NCI-H524 treated with DMSO at 0.1 percent for 48 hours (cell line): Measurements from ENCODE around the gene DSCAML1.

Experiments used
- DNase-seq: peaks from one replicate; lab custom pipeline; 2025; lab: John Stamatoyannopoulos, UW

Gene DSCAML1

DNA sequence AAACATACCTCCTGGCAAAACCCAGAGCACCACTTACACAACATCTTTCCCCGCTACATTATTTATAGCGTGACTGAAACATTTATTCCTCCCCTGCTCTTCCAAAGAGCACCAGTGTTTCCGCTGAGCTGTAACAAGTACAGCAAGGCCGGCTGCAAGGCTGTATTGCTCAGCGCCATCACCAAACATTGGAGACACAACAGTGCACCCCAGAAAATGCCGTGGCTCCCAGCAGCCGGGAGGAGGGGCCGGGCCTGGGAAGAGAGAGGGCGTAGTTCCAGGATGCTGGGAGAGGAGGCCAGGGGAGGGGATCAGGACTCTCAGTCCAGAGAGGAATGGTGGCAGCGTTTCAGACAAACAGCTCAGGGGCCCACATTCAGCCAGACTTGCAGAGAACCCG is 133.2 kb downstream of the DSCAML1 start:
- no peak for DNase-seq

DNA sequence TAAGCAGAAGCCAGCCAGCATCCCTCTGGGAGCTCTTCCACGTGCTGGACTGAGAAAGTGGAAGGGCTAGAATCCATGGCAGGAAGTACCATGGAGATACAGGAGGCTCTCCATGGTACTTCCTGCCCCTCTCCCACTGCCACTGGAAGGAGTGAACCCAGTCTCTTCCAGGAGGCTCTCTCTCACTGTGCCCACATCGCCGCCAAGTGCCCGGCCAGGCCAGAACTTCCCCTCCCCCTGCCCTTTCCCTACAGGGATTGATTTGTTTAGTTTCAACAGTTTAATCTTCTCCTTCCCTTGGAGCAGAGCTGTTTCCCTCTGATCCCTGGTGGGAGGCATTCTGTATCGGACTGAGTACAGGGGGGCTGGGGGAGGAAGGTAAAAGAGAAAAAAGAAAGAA is 133.6 kb downstream of the DSCAML1 start:
- DNase-seq: no peak

DNA sequence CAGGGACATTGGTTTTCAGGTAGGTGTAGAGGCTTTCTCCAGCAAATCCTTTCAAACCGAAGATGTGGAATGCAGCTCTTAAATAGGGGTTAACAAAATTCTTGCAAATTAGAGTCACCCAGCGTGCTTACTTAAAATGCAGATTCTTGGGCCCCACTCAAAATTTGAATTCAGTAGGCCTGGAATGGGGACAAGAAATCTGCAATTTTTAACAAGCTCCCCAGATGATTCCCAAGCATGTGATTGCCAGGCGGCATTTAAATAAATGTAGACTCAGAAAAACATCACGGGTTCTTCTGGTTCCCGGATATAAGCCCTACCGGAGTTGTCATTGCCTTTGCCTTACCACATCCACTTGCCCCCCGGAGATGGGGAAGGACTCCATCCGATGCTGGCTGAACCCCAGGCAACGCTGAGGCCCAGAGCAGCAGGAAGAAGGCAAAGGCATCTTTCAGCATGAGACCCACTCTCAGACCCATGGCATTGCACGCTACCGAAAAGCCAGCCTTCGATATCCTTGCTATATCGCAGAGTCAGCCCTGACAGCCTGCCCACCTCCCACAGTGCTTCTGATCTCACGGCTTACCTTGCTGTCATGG is 134.2 kb downstream of the DSCAML1 start:
- no peak for DNase-seq

DNA sequence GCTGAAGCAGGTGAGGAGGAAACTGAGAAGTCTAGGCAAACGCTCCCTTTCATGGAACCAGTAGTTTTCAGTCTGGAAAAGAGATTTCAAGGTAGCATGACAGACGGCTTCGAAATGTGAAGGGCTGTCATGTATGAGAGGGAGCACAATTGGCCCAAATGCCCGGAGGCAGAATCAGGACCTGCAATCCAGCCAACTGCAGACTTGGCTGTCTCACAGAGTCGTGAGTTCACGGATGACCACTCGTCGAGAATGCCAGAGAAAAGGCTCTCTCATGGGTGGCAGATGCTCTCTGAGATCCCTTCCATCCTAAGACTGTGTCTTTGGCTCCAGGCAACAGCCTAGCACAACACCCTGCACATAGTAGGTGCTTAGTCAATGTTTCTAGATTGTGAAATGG is 134.8 kb downstream of the DSCAML1 start:
- DNase-seq: no peak

DNA sequence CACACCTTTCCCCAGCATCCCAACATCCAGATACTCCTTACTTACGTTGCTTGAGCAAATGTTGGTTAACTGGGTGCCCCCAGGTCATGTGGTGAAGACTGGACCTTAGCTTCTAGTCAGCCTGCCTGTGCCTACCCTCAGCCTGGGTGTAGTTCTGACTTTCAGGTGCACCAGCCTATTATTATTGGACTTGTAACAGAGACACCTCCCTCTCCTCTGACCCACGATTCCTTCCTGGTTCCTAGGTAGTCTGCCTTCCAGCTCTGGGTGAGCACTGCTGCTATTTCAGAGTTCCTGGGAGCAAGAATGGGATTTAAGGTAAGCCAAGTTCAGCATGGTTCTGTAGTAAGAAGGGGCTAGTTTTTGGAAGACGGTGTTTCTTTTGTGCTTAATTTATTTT is 138.2 kb downstream of the DSCAML1 start:
- DNase-seq: no peak

DNA sequence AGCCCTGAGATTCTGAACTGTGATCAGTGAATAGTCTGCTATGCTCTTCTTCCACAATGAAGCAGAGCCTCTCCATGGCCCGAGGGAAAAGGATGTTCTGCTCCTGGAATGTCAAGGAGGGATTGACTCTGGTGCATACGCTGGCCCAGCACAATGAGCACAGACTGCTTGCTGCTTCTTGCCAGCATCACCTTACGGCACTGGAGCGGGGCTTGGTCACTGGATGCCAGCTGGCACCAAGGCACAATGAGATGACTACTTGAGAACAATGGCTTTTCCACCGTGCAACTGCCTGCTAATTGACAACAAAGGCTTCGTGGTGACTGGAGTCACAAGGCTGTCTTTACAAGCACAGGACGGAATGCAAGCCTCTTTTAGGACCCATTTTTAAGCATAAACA is 139.2 kb downstream of the DSCAML1 start:
- DNase-seq: peak; percentile 9

DNA sequence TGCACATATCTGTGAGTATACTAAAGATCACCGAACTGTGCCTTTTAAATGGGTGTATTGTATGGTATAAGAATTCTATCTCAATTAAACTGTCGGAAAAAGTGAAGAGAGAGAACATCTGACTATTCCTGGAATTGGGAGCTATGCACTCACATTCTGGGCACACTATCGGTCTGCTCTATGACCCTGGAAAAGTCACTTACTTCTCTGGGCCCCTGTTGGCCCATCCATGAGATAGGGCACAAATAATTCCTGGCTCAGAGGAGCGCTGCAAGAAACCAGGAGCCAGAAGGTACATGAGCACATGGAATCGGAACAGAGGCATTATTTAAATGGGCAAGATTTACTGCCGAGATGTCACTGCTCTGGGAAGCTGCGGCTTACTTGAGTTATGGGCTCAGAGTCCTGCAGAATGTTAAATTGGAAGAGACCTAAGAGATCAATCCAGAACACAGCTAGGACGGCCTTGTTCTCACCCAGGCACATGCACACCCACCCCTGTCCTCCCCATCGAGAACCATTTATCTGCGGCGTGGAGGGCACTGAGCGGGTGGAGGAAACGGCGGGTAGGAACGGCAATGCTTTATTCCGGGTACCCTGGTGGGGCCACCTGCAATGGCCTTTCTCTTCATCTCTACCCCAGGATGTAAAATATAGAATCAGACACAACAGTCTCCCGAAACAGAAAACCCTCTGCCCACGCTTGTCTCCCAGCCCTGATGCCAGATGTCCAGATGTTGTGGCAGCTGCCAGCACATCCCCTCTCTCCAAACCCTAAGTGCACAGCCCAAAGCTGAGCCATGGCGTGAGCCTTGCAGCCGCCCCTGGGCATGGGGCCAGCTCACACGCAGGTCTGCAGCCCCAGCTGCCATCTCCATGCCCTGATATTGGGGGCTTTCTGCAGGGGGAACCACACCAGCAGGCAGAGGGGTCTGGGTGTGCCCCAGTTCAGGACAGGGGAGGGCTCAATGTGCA is 142.4 kb downstream of the DSCAML1 start:
- DNase-seq: peak; percentile 16

DNA sequence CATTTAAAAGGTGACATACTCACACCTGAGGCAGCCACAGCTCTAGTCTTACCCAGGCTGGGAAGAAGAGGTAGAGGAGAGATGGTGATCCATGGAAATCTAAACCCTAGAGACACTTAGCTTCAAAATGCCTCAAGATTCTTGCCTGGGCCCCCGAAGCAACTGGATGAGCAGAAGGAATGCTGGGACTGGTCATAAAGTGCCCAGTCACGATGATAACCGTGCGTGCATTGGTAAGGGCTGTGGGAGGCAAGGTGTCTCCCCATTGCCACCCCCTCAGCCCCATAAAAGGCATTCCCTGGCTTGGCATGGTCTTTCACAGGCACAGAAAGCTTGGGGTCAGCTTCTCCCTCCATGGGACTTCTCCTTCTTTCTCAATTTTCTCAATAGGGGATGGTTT is 144.5 kb downstream of the DSCAML1 start:
- no peak for DNase-seq

DNA sequence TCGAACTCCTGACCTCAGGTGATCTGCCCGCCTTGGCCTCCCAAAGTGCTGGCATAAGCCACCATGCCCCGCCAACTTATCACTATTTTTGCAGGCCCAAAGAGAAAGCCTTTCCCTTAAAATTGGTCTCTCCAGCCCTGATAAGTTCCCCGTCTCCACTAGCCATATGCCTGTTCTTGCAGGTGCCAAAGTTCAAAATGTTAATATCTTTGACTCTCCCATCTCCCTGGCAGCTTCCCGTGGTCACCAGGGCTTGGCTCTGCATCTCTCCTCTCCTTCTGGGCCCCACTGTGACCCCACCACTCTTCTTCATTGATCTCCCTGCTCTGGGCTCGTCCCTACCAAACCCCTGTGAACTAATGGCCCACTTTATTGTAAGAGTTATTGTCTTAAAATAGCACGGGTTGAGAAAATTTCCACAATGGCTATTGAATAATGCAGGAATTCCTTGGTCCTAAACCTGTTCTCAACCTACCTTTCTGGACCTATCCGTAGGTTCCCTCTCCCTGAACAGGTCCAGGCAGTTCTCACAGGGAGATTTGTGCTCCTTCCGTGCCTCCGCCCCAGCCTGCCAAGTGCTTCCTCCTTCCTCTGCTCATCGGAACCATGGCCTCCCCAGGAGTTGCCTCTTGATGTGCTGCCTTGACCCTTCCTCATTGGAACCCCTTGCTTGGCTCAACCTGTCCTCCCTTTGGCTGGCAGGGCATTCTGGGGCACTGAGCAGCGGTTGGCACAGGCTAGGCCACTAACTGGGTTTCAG is 147.5 kb downstream of the DSCAML1 start:
- DNase-seq: no peak

DNA sequence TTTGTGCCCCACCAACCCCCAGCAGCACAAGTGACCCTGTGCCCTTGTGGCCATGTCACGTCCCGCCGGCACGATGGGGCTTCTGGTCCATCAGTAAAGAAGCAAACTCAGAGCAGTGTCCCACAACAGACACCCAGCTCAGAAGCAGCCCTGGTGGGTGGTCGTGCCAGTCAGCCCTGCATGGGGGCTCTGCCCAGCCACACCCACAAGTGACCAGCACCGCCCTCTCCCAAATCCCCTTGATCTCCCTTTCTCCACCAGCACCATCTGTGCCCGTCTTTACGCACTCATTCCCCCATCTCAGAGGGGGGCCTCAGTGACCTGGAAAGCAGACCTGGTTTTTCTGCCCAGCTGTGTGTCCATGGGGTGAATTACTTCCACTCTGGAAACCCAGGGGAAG is 149.1 kb downstream of the DSCAML1 start:
- DNase-seq: no peak

DNA sequence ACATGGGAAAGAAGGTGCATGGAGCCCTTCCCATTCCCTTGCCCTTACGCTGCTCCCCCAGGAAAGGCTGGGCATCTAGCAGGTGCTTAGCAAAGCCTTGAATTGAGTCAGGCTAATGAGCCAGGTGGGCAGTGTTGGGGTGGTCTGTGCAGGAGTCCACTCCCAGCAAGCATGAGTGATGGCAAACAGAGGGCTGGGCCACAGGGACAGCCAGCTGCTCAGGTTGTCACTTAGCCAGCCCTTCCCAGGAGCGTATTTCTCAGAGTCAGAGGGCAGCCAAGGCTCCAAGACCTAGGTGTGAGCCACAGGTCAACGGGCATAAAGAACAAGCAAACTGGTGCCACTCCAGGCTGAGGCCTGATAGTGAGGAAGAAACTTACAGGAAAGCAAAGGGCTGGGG is 149.8 kb downstream of the DSCAML1 start:
- DNase-seq: no peak

DNA sequence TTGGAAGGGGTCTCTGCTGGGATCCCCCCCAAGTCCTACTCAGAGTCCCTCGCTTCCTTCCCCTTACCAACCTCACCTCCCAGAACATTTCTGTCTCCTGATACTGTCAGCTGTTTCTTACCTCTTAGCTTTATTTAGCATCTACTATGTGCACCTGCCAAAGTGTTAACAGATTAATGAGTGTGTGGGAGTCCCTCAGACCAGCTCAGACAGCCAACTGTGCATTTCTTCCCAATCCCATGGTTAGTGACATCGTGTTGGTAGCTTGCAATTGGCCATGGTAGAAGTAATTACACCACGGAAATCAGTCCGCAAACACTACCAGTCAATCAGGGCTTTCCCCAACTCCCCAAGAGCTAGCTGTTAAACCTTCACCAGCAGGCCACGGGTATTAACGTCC is 150.6 kb downstream of the DSCAML1 start:
- no peak for DNase-seq

DNA sequence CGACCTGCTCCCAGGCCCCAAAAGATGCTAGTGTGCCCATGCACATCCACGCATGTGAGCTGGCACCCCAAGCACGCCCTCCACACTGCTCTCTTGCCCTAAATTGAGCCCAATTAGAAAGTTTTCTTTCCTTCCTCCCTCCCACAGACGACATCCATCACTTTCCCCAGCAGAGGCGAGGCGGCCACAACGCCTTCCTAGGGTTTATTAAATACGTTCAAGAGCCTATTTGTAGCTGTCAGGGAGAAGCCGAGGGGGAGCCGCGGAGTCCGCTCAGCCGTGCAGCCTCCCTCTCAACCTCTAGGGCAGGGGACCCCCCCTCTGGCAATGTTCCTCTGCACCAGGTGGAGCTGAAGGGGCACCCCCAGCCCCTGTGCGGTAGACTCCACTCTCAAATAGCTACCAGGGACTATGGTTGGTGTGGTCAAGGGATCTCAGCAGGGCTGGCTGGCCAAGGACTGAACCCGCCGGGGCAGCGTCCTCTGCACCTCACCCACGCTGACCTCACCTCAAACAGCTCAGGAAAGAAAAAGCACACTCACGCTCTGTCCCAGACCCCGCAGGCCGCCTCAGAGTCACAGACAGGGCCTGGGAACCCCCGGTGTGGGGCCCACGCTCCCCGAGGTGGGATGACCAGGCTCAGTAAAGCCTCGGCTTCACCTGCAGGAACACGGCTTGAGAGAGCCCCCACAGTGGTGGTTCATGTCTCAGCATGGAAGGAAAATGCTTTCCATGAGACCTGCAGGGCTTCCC is 152.4 kb downstream of the DSCAML1 start:
- DNase-seq: no peak

DNA sequence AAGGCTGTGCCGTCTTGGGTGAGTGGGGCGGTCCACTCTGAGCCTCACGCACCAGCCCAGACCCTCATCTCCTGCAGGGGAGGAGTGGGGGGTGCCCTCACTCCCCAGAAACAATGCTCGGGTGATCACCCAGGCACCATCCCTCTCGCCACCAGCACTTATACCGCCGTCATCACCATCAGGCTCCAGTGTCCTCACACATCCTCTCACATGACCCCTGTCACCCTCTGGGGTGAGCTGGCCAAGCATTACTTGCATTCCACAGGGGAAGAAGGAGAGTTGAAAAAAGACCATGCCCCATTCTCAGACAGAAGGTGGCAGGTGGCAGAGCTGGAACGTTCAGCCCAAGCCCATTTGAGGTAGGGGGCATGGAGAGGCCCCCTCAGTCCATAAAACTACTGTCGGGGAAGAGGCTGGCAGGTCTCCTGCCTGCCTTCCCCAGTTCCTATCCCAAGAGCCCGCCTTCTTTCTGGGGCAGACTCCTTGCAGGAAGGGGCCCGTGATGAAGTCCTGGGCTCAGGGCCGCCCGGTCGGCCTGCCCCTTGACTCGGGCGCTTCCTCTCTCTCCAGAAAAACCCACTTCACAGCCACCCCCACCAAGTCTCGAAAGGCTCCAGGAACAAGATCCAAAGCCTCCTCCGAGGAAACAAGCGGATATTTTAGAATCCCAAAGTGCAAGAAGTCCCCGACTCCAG is 153.3 kb downstream of the DSCAML1 start:
- DNase-seq: no peak

DNA sequence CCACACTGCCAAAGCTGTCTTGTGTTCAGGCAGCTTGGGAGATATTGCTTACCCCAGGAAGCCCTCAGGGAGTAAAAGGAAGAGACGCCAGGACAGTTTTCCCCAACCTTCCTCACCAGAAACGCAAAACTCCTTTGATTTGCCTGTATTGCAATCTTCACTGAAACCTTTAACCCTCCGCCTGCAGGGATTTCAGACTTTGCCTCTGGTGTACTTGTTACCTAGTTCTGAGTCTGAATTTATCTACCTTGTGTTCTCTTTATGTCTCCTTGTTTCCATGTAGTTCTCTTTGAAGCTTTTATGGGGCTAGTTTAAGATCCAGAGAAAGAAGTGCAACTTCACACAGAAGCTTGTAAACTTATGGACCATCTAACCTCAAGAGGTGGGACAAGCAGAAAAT is 154.2 kb downstream of the DSCAML1 start:
- DNase-seq: no peak

DNA sequence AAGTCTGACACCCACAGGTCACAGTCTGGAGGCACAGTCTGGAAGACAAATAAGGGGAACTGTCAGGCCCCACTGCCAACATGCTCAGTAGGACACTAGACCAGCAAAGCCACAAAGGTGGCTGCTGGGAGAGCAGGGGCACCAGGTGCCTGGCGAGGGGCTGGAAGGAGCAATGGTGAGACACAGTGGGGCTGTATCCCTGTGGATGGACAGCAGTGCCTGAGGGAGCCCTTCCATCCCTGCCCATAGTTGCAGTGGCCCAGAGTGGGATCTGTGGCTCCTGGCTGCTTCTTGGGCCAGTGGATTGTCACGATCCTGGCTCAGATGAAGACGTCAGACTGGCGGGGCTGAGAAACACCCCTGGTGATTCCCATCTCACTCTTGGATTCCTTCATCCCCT is 154.6 kb downstream of the DSCAML1 start:
- no peak for DNase-seq

DNA sequence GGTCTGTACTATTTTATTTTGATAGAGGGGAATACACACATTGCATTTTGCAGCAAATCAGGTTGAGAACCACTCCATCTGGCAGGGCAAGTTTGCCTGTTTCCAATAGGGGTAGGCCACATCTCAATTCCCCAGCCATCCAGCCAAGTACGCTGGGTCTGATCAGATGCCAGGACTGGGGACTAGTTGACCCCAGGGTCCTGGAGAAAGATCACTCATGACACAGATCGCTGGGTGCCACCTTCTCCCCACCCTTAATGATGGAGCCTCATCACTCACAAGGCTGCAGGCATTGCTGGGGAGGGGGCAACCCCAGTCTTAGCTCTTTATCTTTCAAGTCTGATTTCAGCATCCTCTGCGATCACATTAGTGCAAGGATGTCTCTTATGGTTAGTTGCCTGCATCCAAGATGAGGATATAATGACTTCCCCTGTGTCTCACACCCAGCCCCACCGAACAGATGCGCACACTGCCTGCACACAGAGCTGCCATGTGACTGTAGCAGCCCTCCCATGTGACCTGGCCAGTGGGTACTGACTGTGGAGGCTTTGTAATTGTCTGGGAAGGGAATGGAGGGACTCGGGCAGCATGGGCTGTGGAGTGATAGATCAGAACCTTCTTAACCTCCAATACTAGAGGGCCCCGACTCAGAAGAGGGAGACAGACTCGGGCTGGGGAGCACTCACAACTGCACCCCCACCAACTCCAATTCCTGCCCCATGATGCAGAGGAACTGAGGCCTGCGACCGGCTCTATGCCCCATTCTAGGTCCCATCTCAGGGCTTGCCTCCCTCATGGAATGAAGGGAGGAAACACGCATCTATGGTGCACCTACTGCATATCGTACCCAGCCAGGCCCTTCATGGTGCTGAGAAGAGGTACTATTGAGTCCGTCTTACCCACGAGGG is 155.8 kb downstream of the DSCAML1 start:
- no peak for DNase-seq

DNA sequence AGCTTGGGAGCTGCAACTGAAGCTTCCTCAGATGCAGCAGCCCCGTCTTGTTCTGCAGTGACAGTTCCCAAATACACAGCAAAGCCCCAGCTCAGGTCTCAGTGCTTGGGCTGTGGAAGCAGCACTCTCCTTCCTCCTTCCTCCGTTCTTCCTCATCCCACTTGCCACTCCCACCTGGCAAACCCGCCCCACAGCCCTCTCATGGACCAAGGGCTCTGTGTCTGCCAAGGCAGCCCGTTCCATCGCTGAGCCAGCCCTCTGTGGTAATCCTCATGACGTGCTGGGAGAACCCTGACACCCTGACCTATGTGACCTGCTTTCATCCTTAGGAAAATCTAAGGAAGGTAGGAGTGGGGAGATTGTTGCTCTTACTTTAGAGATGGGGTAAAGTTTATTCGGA is 157.0 kb downstream of the DSCAML1 start:
- no peak for DNase-seq

DNA sequence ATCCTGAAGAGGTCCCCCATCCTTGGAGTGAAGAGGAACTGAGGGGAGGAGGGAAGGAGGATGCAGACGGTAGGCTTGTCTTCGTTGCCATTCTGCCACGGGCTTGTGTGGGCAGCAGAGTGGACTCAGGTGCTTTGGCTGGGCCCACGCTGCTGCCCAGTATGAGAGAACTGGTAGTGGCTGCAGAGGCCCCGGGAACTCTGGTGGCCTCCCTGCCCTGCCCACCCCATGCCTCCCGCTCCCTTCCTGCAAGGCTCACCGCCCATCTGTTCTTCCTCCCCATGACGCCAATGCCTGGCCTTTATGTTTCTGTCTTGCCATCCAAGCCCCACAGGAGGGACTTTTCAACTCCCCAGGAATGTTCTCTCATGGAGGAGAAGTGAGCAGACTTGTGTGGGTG is 157.4 kb downstream of the DSCAML1 start:
- no peak for DNase-seq

DNA sequence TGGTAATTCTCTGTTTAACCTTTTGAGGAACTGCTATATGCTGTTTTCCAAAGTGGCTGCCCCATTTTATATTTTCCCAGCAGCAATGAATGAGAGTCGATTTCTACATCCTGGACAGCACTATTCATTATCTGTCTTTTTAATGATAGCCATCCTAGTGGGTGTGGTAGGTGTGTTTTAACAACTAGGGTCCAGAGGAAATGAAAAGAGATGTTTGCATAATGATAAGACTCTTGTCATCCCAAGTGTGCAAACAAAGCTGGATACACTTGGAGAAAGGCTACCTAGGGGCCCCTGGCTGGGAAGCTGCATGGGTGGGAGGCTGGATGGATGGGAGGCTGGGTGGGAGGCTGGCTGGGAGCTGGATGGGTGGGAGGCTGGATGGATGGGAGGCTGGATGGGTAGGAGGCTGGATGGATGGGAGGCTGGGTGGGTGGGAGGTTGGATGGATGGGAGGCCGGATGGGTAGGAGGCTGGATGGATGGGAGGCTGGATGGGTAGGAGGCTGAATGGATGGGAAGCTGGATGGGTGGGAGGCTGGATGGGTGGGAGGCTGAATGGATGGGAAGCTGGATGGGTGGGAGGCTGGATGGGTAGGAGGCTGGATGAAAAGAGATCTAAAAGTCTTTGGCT is 158.0 kb downstream of the DSCAML1 start:
- DNase-seq: no peak
